NCI-H748 treated with DMSO at 0.1 percent for 48 hours (cell line): ENCODE measurements around the gene DYNLT5.
"Not testable (repeated sequence)": the region's sequence is repeated elsewhere in the genome, so short reads cannot be mapped to it uniquely, and the experiment has no call there.

ENCODE experiments used
- DNase-seq: peaks from one replicate; lab custom pipeline; 2025; lab: John Stamatoyannopoulos, UW

Gene DYNLT5

DNA sequence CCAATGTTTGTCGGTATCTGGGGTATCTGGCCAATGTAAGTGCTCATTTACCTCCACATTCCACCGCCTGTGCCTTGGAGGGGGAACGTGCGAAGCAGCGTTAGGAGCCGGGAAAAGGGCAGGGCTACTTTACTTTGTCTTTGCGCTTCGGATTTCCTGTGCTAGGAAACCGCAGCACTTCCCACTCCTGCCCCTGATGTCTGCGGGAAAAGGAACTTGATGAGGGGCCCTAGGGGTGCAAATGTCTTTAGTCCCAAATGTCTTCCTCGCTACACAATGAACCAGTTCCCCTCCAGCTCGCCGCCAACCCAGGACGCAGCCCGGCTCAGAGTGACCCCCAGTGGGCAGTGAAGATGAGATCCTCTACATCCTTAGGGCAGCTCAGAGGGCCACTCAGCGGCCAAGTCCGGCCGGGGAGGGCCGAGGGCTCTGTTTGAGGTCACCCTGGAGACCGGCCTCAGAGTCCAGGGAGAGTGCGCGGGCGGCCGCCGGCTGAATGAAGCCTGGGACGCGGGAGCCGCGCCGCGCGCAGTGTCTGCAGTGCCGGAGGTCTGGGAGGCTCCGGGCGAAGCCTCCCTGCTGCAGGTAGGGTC, at the start of gene DYNLT5:
TSS of gene DYNLT5 (plus strand) at position 460 of the 593 bp plus-strand sequence. CDS start 2,200 bp downstream, outside the sequence.
- DNase-seq, result no peak

DNA sequence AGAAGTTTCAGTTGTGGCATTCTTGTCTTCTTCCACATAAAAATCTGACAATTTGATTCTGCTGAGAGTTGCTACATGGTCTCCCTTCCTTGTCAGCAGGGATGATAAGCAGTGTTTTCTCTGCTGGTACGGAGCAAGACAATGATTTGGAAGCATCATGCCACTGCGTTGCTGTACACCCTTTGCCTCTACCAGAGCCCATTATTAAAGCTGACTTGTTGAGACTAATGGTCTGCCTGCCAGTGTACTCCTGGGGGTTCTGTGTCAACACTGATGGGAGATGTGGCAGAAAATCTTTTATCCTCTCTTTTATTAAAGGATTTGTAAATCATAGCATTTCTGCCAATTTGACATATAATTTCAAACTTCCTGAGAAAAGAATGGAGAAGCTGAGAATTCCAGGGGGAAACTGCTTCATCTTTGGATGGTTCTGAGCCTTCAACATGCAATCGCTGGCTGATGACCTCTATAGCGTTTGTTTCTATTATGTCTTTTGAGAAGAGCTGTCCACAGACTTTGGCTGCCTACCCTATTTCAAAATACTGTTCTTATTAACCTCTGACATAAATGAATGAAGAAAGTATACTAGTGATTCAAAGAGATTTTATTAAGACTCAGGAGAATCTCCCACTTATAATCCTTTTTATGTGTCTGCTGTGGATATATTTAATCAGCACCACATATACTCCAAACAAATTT, 47.9 kb upstream of the DYNLT5 start:
- no peak for DNase-seq

- no peak for DNase-seq
Observed at GRCh38 chr1:66705110-66705509, 47.1 kb upstream of the DYNLT5 start.

- DNase-seq, result no peak
Observed at GRCh38 chr1:66711420-66711819, 40.8 kb upstream of the DYNLT5 start.

- DNase-seq, result no peak
Observed at GRCh38 chr1:66712839-66713238, 39.4 kb upstream of the DYNLT5 start.

- DNase-seq, result no peak
Observed at GRCh38 chr1:66723985-66724384, 28.3 kb upstream of the DYNLT5 start.

GRCh38 chr1:66725885-66726665, 26.2 kb upstream of the DYNLT5 start:
- peak; percentile 66 for DNase-seq

DNA sequence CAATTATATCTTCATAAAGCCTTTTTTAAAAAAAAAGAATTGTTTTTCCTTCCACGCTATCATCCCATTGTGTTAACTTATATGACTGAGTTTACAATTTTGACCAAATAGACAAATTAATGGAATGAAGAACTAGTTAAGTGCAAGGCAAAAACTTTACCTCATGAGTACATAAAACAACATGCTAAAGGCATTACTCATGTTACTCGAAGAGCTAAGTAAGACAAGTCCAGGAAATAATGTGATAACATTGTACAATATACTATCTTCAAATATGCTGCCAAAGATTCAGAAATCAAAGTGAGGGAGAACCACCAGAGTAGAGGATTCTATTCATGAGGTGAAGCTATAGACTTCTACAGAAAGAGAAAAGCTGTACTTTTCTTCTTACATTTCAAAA, 24.2 kb upstream of the DYNLT5 start:
- DNase-seq, result no peak

- not testable (repeated sequence) for DNase-seq
Observed at GRCh38 chr1:66728716-66729115, 23.5 kb upstream of the DYNLT5 start.

GRCh38 chr1:66729119-66729518, 23.1 kb upstream of the DYNLT5 start:
- DNase-seq, result no peak

DNA sequence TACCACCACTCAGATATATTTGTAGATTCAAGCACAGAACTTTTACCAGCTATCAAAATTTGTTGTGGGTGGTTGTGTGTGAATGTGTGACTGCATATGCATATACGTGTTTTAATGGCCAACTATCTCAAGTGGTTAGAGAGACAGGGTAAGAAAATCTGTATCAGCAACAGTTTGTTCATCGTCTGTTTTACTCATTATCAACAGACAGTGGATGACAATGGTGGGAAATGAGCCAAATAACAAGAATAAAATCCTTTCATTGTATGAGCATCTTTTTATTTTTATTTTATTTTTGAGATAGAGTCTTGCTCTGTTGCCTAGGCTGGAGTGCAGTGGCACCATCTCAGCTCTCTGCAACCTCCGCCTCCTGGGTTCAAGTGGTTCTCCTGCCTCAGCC, 22.7 kb upstream of the DYNLT5 start:
- DNase-seq, result no peak

DNA sequence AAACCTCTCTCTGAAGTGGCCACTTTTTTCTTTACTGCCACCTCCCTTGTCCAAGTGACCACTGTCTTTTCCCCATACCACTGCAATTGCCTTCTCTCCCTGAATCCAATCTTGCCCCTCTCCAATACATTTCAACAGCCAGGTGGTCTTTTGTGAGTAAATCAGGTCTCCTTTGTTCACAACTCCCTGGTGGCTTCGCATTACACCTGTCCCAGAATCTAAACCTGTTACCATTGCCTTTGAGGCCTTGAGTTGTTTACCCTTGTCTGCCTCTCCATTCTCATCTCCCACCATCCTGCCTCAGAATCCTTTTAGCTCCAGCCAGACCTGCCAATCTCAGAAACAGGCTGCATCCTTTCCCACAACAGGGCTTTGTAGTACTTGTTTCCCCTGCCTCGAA, 21.8 kb upstream of the DYNLT5 start:
- peak; percentile 47 for DNase-seq

DNA sequence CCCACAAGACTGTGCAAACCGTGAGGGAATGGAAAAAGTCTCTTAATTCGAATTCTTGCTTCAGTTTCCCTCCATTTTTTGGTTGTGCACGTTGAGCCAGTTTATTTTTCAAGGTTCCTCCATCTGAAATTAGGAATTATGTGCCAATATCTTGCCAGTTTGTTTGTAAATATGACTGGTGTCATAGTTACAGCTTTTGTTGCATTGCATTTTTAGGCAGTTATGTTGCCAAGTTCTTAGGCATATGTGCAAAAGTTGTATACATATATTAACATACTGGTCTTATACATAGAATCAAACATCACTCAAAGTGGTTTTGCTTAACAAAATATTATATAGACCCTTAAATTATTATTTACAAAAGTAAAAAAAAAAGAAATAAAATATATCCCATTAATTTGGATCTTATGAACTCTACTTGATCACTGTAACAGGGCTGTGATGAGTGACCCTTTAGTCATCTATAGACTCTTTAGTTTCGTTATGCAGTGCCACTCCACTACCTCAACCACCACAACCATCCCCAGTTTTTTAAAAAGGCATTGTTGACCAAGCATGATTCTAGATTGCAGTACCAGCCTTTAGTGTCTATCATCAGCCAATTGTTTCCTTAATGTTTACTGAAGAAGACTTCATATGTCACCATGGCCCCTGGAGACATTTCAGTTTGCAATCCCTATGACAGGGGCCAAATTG, 20.9 kb upstream of the DYNLT5 start:
- DNase-seq, result no peak

DNA sequence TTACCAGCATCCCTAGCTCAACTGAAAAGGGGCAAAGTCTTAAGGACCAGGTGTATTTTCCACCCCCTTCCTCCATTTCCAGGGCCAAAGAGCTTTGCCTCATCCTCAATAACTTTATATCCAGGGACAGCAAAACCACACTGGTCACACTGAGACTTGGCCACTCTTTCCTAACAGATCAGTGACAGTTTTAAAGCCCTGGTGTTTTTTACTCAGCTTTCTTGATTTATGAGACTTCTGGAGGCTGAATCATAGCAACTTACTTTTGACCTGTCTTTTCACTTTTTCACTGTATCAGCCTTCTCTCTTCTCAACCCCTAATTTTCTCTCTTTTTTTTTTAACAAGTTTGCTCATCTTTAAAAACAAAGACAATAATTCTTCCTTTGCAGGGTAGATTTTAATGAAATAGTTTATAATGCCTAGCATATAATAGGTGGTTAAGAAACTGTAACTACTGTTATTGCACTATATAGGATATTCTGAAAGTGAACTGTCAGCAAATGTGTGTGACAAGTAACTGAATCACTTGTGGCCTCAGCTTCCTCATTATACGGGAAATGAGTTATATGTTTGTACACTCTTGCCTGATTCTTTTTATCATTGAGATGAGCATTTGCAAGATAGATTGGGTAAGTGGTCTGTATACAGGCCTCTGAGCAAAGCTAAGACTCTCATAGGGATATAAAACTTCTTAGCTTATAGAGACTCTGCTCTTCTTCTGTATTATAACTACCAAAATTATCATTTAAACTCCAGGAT, 19.7 kb upstream of the DYNLT5 start:
- no peak for DNase-seq

DNA sequence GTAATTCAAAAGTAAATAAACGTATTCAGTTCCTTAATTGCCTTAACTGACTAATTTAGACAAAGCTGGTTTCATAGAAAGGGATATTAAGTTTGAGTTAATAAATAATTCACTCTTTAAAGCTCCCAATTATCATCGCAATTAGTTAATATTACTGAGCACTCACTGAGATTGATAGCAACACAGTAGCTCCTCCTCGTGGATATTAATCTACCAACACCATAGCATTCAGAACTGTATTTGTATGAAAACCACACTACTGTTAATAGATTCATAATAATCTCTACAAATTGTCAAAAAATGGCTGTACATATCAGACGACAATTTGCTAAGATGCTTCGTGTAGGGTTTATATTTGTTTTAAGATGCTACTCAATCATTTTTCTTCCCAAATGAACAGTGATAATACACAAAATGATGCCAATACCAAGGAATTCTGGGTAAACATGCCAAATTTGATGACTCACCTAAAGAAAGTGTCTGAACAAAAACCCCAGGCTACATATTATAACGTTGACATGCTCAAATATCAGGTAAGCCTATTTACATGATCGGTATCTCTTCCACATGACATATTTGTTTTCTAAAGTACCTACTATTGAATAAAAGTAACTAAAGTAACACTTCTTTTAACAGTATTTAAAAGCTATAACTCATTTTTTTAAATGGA, 18.8 kb upstream of the DYNLT5 start:
- no peak for DNase-seq

GRCh38 chr1:66734531-66734930, 17.7 kb upstream of the DYNLT5 start:
- not testable (repeated sequence) for DNase-seq

DNA sequence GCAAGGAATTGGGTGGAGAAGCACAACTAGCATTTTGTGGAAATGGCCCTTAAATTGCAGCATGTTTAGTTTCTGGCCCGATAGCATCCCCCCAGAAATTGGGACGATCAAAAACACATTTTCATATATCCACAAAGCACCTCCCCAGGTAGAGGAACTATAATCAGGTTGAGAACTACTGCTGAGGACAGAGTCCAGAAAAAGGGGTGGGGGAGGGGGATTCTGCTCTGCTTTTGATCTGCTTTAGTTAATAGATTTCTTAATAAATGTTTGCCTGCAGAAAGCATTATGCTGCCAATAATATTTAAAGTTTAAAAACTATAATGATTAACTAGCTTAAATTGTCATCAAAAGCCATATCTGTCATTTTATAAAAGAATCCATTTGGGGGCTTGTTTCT, 14.4 kb upstream of the DYNLT5 start:
- DNase-seq, result no peak

- no peak for DNase-seq
Observed at GRCh38 chr1:66739401-66740157, 12.7 kb upstream of the DYNLT5 start.

GRCh38 chr1:66745451-66745850, 6.8 kb upstream of the DYNLT5 start:
- no peak for DNase-seq

DNA sequence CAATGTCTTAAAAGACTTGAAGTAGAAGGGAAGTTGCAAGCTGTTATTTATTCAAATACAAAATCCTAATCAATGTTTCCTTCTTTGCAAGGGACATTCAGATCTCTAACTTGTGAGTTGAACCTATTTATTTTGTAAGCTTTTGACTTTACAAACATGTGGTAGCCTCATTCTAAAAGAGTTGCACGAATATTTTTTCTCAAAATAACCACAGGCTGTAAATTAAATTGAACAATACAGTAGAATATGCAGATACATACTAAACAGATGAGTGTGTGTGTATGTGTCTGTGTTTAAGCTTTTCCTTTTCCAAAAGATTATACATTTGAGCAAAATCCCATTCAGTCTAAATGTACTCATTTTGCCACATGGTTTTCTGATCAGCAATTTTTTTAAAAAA, 4.8 kb upstream of the DYNLT5 start:
- DNase-seq, result no peak
